Measurements from ENCODE around the gene CCL22.

DNA sequence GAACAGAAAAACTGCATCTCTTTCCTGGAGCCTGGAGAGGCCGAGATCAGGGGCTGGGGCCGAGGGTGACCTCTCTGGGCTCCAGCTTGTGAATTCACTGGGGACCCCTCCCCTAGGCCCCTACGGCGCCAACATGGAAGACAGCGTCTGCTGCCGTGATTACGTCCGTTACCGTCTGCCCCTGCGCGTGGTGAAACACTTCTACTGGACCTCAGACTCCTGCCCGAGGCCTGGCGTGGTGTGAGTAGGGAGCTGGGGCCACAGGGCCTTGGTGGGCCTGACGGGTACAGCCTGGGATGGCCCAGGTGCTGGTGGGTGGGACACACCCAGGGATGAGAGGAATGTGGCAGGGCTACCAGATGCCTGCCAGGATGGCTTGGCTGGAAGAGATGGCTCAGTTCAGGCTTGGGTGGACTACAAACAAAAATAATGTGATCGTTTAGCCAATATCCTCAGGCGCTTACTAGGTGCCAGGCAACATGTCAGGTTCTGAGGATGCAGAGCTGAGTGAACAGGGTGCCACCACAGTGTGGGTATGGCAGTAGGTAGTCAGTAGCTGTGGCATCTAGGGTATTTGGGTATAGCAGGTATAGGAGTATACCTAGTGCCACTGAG is 1.8 kb downstream of the CCL22 start:
- TF ChIP-seq POLR2AphosphoS5 (IDR thresholded peaks at IDR 0.05; ENCODE audit: low read depth, low read length) (no peak), POLR2A (IDR thresholded peaks at IDR 0.05; ENCODE audit: low read depth, low read length) (no peak), SPI1 (IDR thresholded peaks at IDR 0.05; ENCODE audit: low read depth, low read length) (no peak), TAF1 (IDR thresholded peaks at IDR 0.05; ENCODE audit: low read depth, low read length) (no peak), PAX5 (IDR thresholded peaks at IDR 0.05; ENCODE audit: insufficient read depth, low read length, severe bottlenecking) (no peak), POU2F2 (IDR thresholded peaks at IDR 0.05; ENCODE audit: low read depth, low read length) (no peak)

All from GM12891 (cell line).